GM19372 (cell line): ENCODE data around the gene PCDH17.

ENCODE experiments used
- ATAC-seq: cut with Tn5 transposase; IDR thresholded peaks from one replicate; pipeline ENCODE4 v1.9.1; 2021; ENCODE audit warnings: mild to moderate bottlenecking, low read depth, moderate library complexity; ENCODE audit not compliant: unreplicated experiment

PCDH17 gene

GRCh38 chr13:57726981-57727380 is 95.4 kb downstream of the PCDH17 start:
- ATAC-seq, result no peak

GRCh38 chr13:57734306-57734705 is 102.8 kb downstream of the PCDH17 start:
- no peak for ATAC-seq

- no peak for ATAC-seq
These were observed 107.5 kb downstream of the PCDH17 start for GRCh38 chr13:57739089-57739488.

- ATAC-seq, result no peak
These were observed 108.1 kb downstream of the PCDH17 start for GRCh38 chr13:57739543-57740190.

- no peak for ATAC-seq
These were observed 109.2 kb downstream of the PCDH17 start for GRCh38 chr13:57740719-57741118.

- no peak for ATAC-seq
These were observed 116.6 kb downstream of the PCDH17 start for GRCh38 chr13:57748096-57748495.

- no peak for ATAC-seq
These were observed 129.4 kb downstream of the PCDH17 start for GRCh38 chr13:57760951-57761350.

- no peak for ATAC-seq
These were observed 132.1 kb downstream of the PCDH17 start for GRCh38 chr13:57763689-57764088.
